HEK293 (cell line): Measurements from ENCODE around the gene MAN1C1.
"Not testable (repeated sequence)": the region's sequence is repeated elsewhere in the genome, so short reads cannot be mapped to it uniquely, and the experiment has no call there.

Experiments
- CTCF ChIA-PET: fragments of 350-600 bp; formaldehyde crosslinking; extraction: SDS; loops from one replicate; lab custom pipeline; 2021; ENCODE audit warnings: antibody characterized with exemption; lab: Yijun Ruan, JAX
- POLR2A ChIA-PET: fragments of 300-600 bp; formaldehyde crosslinking; extraction: SDS; loops from one replicate; lab custom pipeline; 2020; ENCODE audit warnings: antibody characterized with exemption, inconsistent platforms; lab: Yijun Ruan, JAX
- H3K27ac ChIP-seq: fragments of 200-500 bp; sonication (Bioruptor generic); 2 replicates; pipeline ENCODE4 v1.5.1; 2014; ENCODE audit warnings: low read depth, low read length, control low read depth, inconsistent platforms; ENCODE audit errors: extremely low read depth
- H3K36me3 ChIP-seq, 2 experiments: fragments of 200-500 bp in 1 of 2; sonication (Bioruptor generic) in 1 of 2; 1 replicate in 1 of 2; 2 replicates in 1 of 2; pipeline ENCODE4 v1.5.1; 2014 to 2017; ENCODE audit warnings: inconsistent platforms in 2 of 2, low read length in 2 of 2; ENCODE audit not compliant: control insufficient read depth in 2 of 2, insufficient read depth in 1 of 2
- H3K4me1 ChIP-seq: fragments of 200-500 bp; sonication (Bioruptor generic); 2 replicates; pipeline ENCODE4 v1.5.1; 2014; ENCODE audit warnings: mild to moderate bottlenecking, low read length, inconsistent platforms; ENCODE audit not compliant: control insufficient read depth, insufficient read depth
- H3K4me3 ChIP-seq: 2 replicates; pipeline ENCODE4 v1.5.1; 2011; ENCODE audit warnings: low read depth, mild to moderate bottlenecking, control low read depth, low read length, moderate library complexity
- H3K9me3 ChIP-seq: fragments of 200-500 bp; sonication (Bioruptor generic); 2 replicates; pipeline ENCODE4 v1.5.1; 2014; ENCODE audit warnings: low read depth, low read length, inconsistent platforms; ENCODE audit not compliant: control insufficient read depth, insufficient read depth
- CTCF ChIP-seq: fragments of 450-650 bp; formaldehyde crosslinking; IDR thresholded peaks from 2 replicates; pipeline ENCODE4 v1.5.1; 2016; ENCODE audit warnings: missing biosample characterization, missing genetic modification characterization
- GFI1B ChIP-seq: fragments of 450-650 bp; formaldehyde crosslinking; IDR thresholded peaks from 2 replicates; pipeline ENCODE4 v1.5.1; 2016; ENCODE audit warnings: missing biosample characterization, missing genetic modification characterization
- HIC1 ChIP-seq: fragments of 450-650 bp; formaldehyde crosslinking; IDR thresholded peaks from 2 replicates; pipeline ENCODE4 v1.5.1; 2016; ENCODE audit warnings: missing biosample characterization, missing genetic modification characterization
- PRDM10 ChIP-seq: fragments of 450-650 bp; formaldehyde crosslinking; IDR thresholded peaks from 2 replicates; pipeline ENCODE4 v1.5.1; 2016; ENCODE audit warnings: missing biosample characterization, missing genetic modification characterization
- SCRT2 ChIP-seq: fragments of 450-650 bp; formaldehyde crosslinking; IDR thresholded peaks from 2 replicates; pipeline ENCODE4 v1.5.1; 2016; ENCODE audit warnings: missing biosample characterization, missing genetic modification characterization
- ZFP69B ChIP-seq: fragments of 450-650 bp; formaldehyde crosslinking; IDR thresholded peaks from 2 replicates; pipeline ENCODE4 v1.5.1; 2016; ENCODE audit warnings: missing biosample characterization, missing genetic modification characterization
- ZNF335 ChIP-seq: fragments of 450-650 bp; formaldehyde crosslinking; conservative IDR thresholded peaks from 2 replicates; pipeline ENCODE4 v1.5.1; 2016; ENCODE audit warnings: missing biosample characterization, missing genetic modification characterization
- ZNF416 ChIP-seq: fragments of 450-650 bp; formaldehyde crosslinking; IDR thresholded peaks from 2 replicates; pipeline ENCODE4 v1.5.1; 2016; ENCODE audit warnings: missing biosample characterization, missing genetic modification characterization
- ZNF426 ChIP-seq: fragments of 450-650 bp; formaldehyde crosslinking; IDR thresholded peaks from 2 replicates; pipeline ENCODE4 v1.5.1; 2017; ENCODE audit warnings: missing biosample characterization, missing genetic modification characterization, mild to moderate bottlenecking, inconsistent platforms, moderate library complexity
- ZNF560 ChIP-seq: fragments of 450-650 bp; formaldehyde crosslinking; IDR thresholded peaks from 2 replicates; pipeline ENCODE4 v1.5.1; 2017; ENCODE audit warnings: missing biosample characterization, missing genetic modification characterization, borderline replicate concordance
- ZNF707 ChIP-seq: fragments of 450-650 bp; formaldehyde crosslinking; IDR thresholded peaks from 2 replicates; pipeline ENCODE4 v1.5.1; 2016; ENCODE audit warnings: missing biosample characterization, missing genetic modification characterization

MAN1C1 gene

GRCh38 chr1:25695771-25696311 is 79.2 kb downstream of the MAN1C1 start:
- CTCF ChIA-PET: interaction anchor here (1.3 to 1.9 kb wide), 2 partner anchors 30 to 100 kb away, joined by 4 to 5 read pairs; no protein-coding TSS in a partner anchor
- Histone ChIP-seq H3K4me3 (no peak overlapping the region), H3K36me3 (no peaks in the 10 kb centered on the region), H3K9me3 (no peaks in the 10 kb centered on the region), H3K4me1 (no peaks in the 10 kb centered on the region), H3K27ac (no peak overlapping the region)
- POLR2A ChIA-PET: no interaction called here
- TF ChIP-seq SCRT2 (tag by site-specific recombination) (peak; percentile 90), ZFP69B (no peak)

- H3K27ac ChIP-seq, H3K36me3 ChIP-seq, H3K9me3 ChIP-seq, H3K4me3 ChIP-seq, POLR2A ChIA-PET, H3K4me1 ChIP-seq: not testable (repeated sequence)
- CTCF ChIA-PET: interaction anchor here (1.7 to 1.9 kb wide), 2 partner anchors 29 to 88 kb away, joined by 3 to 4 read pairs; no protein-coding TSS in a partner anchor
Observed at GRCh38 chr1:25696643-25697042, 80.1 kb downstream of the MAN1C1 start.

GRCh38 chr1:25697435-25698217 is 81.0 kb downstream of the MAN1C1 start:
- Histone ChIP-seq H3K36me3 (no peaks in the 10 kb centered on the region), H3K27ac (no peak overlapping the region), H3K9me3 (no peaks in the 10 kb centered on the region), H3K4me3 (no peak overlapping the region), H3K4me1 (no peaks in the 10 kb centered on the region)
- TF ChIP-seq HIC1 (no peak), PRDM10 (tag by site-specific recombination) (peak; percentile 87), CTCF (no peak), ZNF416 (no peak)
- POLR2A ChIA-PET: interaction anchor here (0.9 kb wide), 1 partner anchor 450 kb away, joined by 3 read pairs; the partner anchor contains the start of gene RSRP1
- CTCF ChIA-PET: interaction anchor here (1.7 to 1.9 kb wide), 2 partner anchors 28 to 89 kb away, joined by 3 to 4 read pairs; no protein-coding TSS in a partner anchor

GRCh38 chr1:25698252-25698651 is 81.7 kb downstream of the MAN1C1 start:
- TF ChIP-seq ZNF426 (tag by site-specific recombination) (no peak), GFI1B (tag by site-specific recombination) (no peak), PRDM10 (tag by site-specific recombination) (no peak), ZNF707 (tag by site-specific recombination) (peak; percentile 41; the same call in 1 of the 2 replicates), ZNF335 (tag by site-specific recombination) (no peak), ZNF560 (tag by site-specific recombination) (no peak)
- Histone ChIP-seq H3K27ac (no peak overlapping the region), H3K9me3 (no peaks in the 10 kb centered on the region), H3K4me3 (no peak overlapping the region), H3K4me1 (no peaks in the 10 kb centered on the region), H3K36me3 (no peaks in the 10 kb centered on the region)
- POLR2A ChIA-PET: interaction anchor here (0.9 kb wide), 1 partner anchor 451 kb away, joined by 3 read pairs; the partner anchor contains the start of gene RSRP1
- CTCF ChIA-PET: interaction anchor here (0.7 to 1.7 kb wide), 3 partner anchors 90 to 464 kb away, joined by 3 to 4 read pairs (median 3); no protein-coding TSS in a partner anchor
